IPS-18a (cell line): ENCODE measurements around the gene SENP2.
"Not testable (repeated sequence)": the region's sequence is repeated elsewhere in the genome, so short reads cannot be mapped to it uniquely, and the experiment has no call there.

ENCODE experiments used
- H3K27ac ChIP-seq: one replicate; pipeline ENCODE4 v1.5.1; 2013; ENCODE audit warnings: low read length
- H3K27me3 ChIP-seq: one replicate; pipeline ENCODE4 v1.6.1; 2013; ENCODE audit warnings: mild to moderate bottlenecking, low read length; ENCODE audit not compliant: control insufficient read depth, insufficient read depth
- H3K36me3 ChIP-seq: one replicate; pipeline ENCODE4 v1.6.1; 2013; ENCODE audit warnings: low read depth, low read length; ENCODE audit not compliant: control insufficient read depth
- H3K4me1 ChIP-seq: one replicate; pipeline ENCODE4 v1.6.1; 2013; ENCODE audit warnings: low read depth, low read length; ENCODE audit not compliant: control insufficient read depth
- H3K4me3 ChIP-seq: one replicate; pipeline ENCODE4 v1.5.1; 2013; ENCODE audit warnings: low read length
- H3K9ac ChIP-seq: one replicate; pipeline ENCODE4 v1.6.1; 2013; ENCODE audit warnings: mild to moderate bottlenecking, low read length, moderate library complexity
- H3K9me3 ChIP-seq: one replicate; pipeline ENCODE4 v1.6.1; 2013; ENCODE audit warnings: low read depth, low read length; ENCODE audit not compliant: control insufficient read depth

SENP2 gene

GRCh38 chr3:185585859-185586685 is at the start of gene SENP2:
Gene SENP2, plus strand, starts transcription at chr3:185586295. Its CDS starts 119 bp downstream, at chr3:185586414.
- Histone ChIP-seq H3K27me3 (no peaks in the 10 kb centered on the region), H3K27ac (peak within 1 kb of the TSS; percentile 85), H3K9me3 (no peaks in the 10 kb centered on the region)

GRCh38 chr3:185537369-185537970 is 48.6 kb upstream of the SENP2 start:
- H3K4me1 ChIP-seq: no peaks in the 10 kb centered on the region
- no peaks in the 10 kb centered on the region for H3K36me3 ChIP-seq
- no peak overlapping the region for H3K27ac ChIP-seq
- no peak overlapping the region for H3K4me3 ChIP-seq
- no peaks in the 10 kb centered on the region for H3K9me3 ChIP-seq
- H3K9ac ChIP-seq: no peak overlapping the region
- H3K27me3 ChIP-seq: no peaks in the 10 kb centered on the region

More at GRCh38 chr3:185585859-185586685, at the start of gene SENP2:
- Histone ChIP-seq H3K36me3 (no peaks in the 10 kb centered on the region), H3K4me1 (peaks cover 14% of the 10 kb centered on the region), H3K9ac (peak within 1 kb of the TSS; percentile 79), H3K4me3 (peak within 1 kb of the TSS; percentile 84)

GRCh38 chr3:185539934-185540333 is 46.2 kb upstream of the SENP2 start:
- Histone ChIP-seq H3K36me3 (no peaks in the 10 kb centered on the region), H3K4me1 (no peaks in the 10 kb centered on the region), H3K9me3 (no peaks in the 10 kb centered on the region), H3K27ac (no peak overlapping the region), H3K4me3 (no peak overlapping the region), H3K27me3 (no peaks in the 10 kb centered on the region), H3K9ac (no peak overlapping the region)

- Histone ChIP-seq H3K9ac (no peak overlapping the region), H3K4me3 (no peak overlapping the region), H3K27me3 (no peaks in the 10 kb centered on the region), H3K9me3 (no peaks in the 10 kb centered on the region), H3K27ac (no peak overlapping the region), H3K36me3 (no peaks in the 10 kb centered on the region), H3K4me1 (no peaks in the 10 kb centered on the region)
Observed at GRCh38 chr3:185540695-185541094, 45.4 kb upstream of the SENP2 start.

GRCh38 chr3:185549122-185549521 is 37.0 kb upstream of the SENP2 start:
- H3K36me3 ChIP-seq: no peaks in the 10 kb centered on the region
- H3K9ac ChIP-seq: no peak overlapping the region
- H3K4me1 ChIP-seq: peaks cover 7% of the 10 kb centered on the region
- H3K4me3 ChIP-seq: no peak overlapping the region
- no peaks in the 10 kb centered on the region for H3K9me3 ChIP-seq
- H3K27me3 ChIP-seq: no peaks in the 10 kb centered on the region
- no peak overlapping the region for H3K27ac ChIP-seq

- H3K9me3 ChIP-seq: no peaks in the 10 kb centered on the region
- no peak overlapping the region for H3K27ac ChIP-seq
- no peaks in the 10 kb centered on the region for H3K36me3 ChIP-seq
- H3K27me3 ChIP-seq: no peaks in the 10 kb centered on the region
- H3K9ac ChIP-seq: no peak overlapping the region
- no peak overlapping the region for H3K4me3 ChIP-seq
- H3K4me1 ChIP-seq: peaks cover 7% of the 10 kb centered on the region
Observed at GRCh38 chr3:185549651-185550111, 36.4 kb upstream of the SENP2 start.

- Histone ChIP-seq H3K4me1 (peaks cover 7% of the 10 kb centered on the region), H3K9ac (no peak within 1 kb of the TSS), H3K36me3 (no peaks in the 10 kb centered on the region), H3K4me3 (no peak within 1 kb of the TSS), H3K27ac (no peak within 1 kb of the TSS), H3K27me3 (no peaks in the 10 kb centered on the region), H3K9me3 (no peaks in the 10 kb centered on the region)
Observed at GRCh38 chr3:185552358-185552877, 33.7 kb upstream of the SENP2 start, which contains the start of gene LIPH. Gene LIPH, minus strand, starts transcription at chr3:185552588. Its CDS starts 117 bp downstream, at chr3:185552471.

GRCh38 chr3:185555101-185555501 is 31.0 kb upstream of the SENP2 start:
- H3K4me3 ChIP-seq: no peak overlapping the region
- H3K4me1 ChIP-seq: peaks cover 11% of the 10 kb centered on the region
- no peaks in the 10 kb centered on the region for H3K9me3 ChIP-seq
- H3K36me3 ChIP-seq: no peaks in the 10 kb centered on the region
- no peaks in the 10 kb centered on the region for H3K27me3 ChIP-seq
- no peak overlapping the region for H3K9ac ChIP-seq
- no peak overlapping the region for H3K27ac ChIP-seq

- H3K27me3 ChIP-seq: no peaks in the 10 kb centered on the region
- H3K4me1 ChIP-seq: peaks cover 14% of the 10 kb centered on the region
- H3K9ac ChIP-seq: no peak overlapping the region
- no peaks in the 10 kb centered on the region for H3K9me3 ChIP-seq
- no peak overlapping the region for H3K4me3 ChIP-seq
- H3K36me3 ChIP-seq: no peaks in the 10 kb centered on the region
- H3K27ac ChIP-seq: no peak overlapping the region
Observed at GRCh38 chr3:185555860-185556347, 30.2 kb upstream of the SENP2 start.

GRCh38 chr3:185556640-185557039 is 29.5 kb upstream of the SENP2 start:
- H3K4me3 ChIP-seq, H3K27ac ChIP-seq, H3K27me3 ChIP-seq, H3K9me3 ChIP-seq, H3K9ac ChIP-seq, H3K36me3 ChIP-seq: not testable (repeated sequence)
- H3K4me1 ChIP-seq: peaks cover 21% of the 10 kb centered on the region

GRCh38 chr3:185558395-185558794 is 27.7 kb upstream of the SENP2 start:
- no peaks in the 10 kb centered on the region for H3K36me3 ChIP-seq
- no peak overlapping the region for H3K4me3 ChIP-seq
- peaks cover 23% of the 10 kb centered on the region for H3K4me1 ChIP-seq
- no peaks in the 10 kb centered on the region for H3K27me3 ChIP-seq
- no peak overlapping the region for H3K27ac ChIP-seq
- no peaks in the 10 kb centered on the region for H3K9me3 ChIP-seq
- H3K9ac ChIP-seq: no peak overlapping the region
